Stimulated activated CD4-positive, alpha-beta T cell treated with anti-CD3 and anti-CD28 coated beads, Interleukin-4, amount 100 ng/mL, for 4 hours (primary cell): ENCODE data around the gene MAPK10.
"Not testable (repeated sequence)": the region's sequence is repeated elsewhere in the genome, so short reads cannot be mapped to it uniquely, and the experiment has no call there.

Experiments used
- DNase-seq, 2 experiments: peaks; one replicate each; pipeline ENCODE4 v3.0.0-alpha.2; 2020

The MAPK10 gene

GRCh38 chr4:86021671-86022070 lies 338.2 kb downstream of the MAPK10 start:
- DNase-seq: not testable (repeated sequence)

- DNase-seq: no peak
Measured at GRCh38 chr4:86019906-86020305, 339.9 kb downstream of the MAPK10 start.

- no peak for DNase-seq
Measured at GRCh38 chr4:86019362-86019761, 340.5 kb downstream of the MAPK10 start.

- no peak for DNase-seq
Measured at GRCh38 chr4:86015412-86016350, 344.2 kb downstream of the MAPK10 start.

GRCh38 chr4:86014599-86014998 lies 345.3 kb downstream of the MAPK10 start:
- no peak for DNase-seq

GRCh38 chr4:86013621-86014020 lies 346.2 kb downstream of the MAPK10 start:
- DNase-seq: no peak

- no peak for DNase-seq
Measured at GRCh38 chr4:86011117-86011516, 348.7 kb downstream of the MAPK10 start.

GRCh38 chr4:86007042-86007441 lies 352.8 kb downstream of the MAPK10 start:
- no peak for DNase-seq

- DNase-seq: no peak
Measured at GRCh38 chr4:86006057-86006456, 353.8 kb downstream of the MAPK10 start.

GRCh38 chr4:86004030-86004429 lies 355.8 kb downstream of the MAPK10 start:
- DNase-seq: no peak

GRCh38 chr4:86001591-86001990 lies 358.3 kb downstream of the MAPK10 start:
- no peak for DNase-seq

- DNase-seq: no peak
Measured at GRCh38 chr4:85995361-85995760, 364.5 kb downstream of the MAPK10 start.

- no peak for DNase-seq
Measured at GRCh38 chr4:85994576-85994975, 365.3 kb downstream of the MAPK10 start.

- DNase-seq: no peak
Measured at GRCh38 chr4:85993641-85994040, 366.2 kb downstream of the MAPK10 start.

GRCh38 chr4:85986266-85986665 lies 373.6 kb downstream of the MAPK10 start:
- no peak for DNase-seq

GRCh38 chr4:85979276-85979675 lies 380.6 kb downstream of the MAPK10 start:
- no peak for DNase-seq

GRCh38 chr4:85970535-85970934 lies 389.3 kb downstream of the MAPK10 start:
- no peak for DNase-seq

GRCh38 chr4:85968945-85969819 lies 390.7 kb downstream of the MAPK10 start:
- no peak for DNase-seq

- DNase-seq: no peak
Measured at GRCh38 chr4:85967872-85968271, 392.0 kb downstream of the MAPK10 start.

GRCh38 chr4:85966373-85966772 lies 393.5 kb downstream of the MAPK10 start:
- no peak for DNase-seq

- DNase-seq: no peak
Measured at GRCh38 chr4:85965529-85965928, 394.3 kb downstream of the MAPK10 start.

- not testable (repeated sequence) for DNase-seq
Measured at GRCh38 chr4:85965017-85965416, 394.8 kb downstream of the MAPK10 start.

- DNase-seq: no peak
Measured at GRCh38 chr4:85964298-85964697, 395.6 kb downstream of the MAPK10 start.

GRCh38 chr4:85963231-85963630 lies 396.6 kb downstream of the MAPK10 start:
- no peak for DNase-seq
